Measurements from ENCODE around the gene POM121L2. TPM values are rescaled to one million over a fixed set of nuclear protein-coding genes. Genes with fewer than 3 reads are reported as not detected.

POM121L2 gene
- total and polyA plus RNA-seq, 11 donors = not detected

DNA sequence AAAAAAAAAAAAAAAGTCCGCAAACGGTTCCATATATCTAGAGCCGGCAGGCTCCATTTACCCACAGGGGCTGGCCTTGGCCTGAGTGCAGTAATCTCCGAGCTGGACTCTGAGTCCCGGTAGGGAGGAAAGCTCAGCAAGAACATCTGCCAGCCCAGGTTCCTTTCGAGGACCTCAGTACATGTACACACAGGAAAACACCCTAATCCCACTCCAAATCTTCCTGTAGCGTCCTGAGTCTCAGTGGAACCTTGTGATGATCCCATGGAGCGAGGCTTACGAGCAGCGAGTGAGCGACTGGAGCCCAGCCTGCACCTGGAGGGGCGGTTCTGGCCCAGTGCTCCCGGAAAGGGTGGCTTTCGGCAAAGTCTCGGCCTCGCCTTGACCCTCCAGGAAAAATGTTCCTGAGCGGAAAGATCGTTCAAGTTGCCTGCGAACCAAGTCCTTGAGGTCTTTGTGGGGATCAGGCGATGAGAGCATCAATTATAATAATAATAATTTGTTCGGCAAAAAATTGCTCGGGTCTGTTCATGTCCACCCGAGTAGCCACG is 32.5 kb downstream of the POM121L2 start:
- DNase-seq = no peak
- H3K9me3 ChIP-seq = peaks cover 0 to 17% (median 0%) of the 10 kb centered on the region in 12 donors
- WGBS, 4 donors = 5 to 7% (median 5%) methylated on average over 24 of the region's 24 CpGs
- no peaks in the 10 kb centered on the region for H3K36me3 ChIP-seq
- no peak overlapping the region for H3K27ac ChIP-seq
- TF ChIP-seq POLR2A (IDR thresholded peaks at IDR 0.05) (no peak), CTCF (IDR thresholded peaks at IDR 0.05) (no peak)
- H3K4me3 ChIP-seq = no peak overlapping the region
- intact Hi-C loops (cut with DNase I) = no loop called here
- peaks cover 32 to 100% (median 92%) of the 10 kb centered on the region in 9 donors for H3K27me3 ChIP-seq
- ATAC-seq = no peak
- H3K4me1 ChIP-seq = no peaks in the 10 kb centered on the region

GRCh38 chr6:27275025-27275956 is 36.8 kb downstream of the POM121L2 start:
- WGBS, 4 donors = 13 to 21% (median 20%) methylated on average over 36 of the region's 36 CpGs
- no peak for TF ChIP-seq CTCF (IDR thresholded peaks at IDR 0.05)
- no peak for TF ChIP-seq POLR2A (IDR thresholded peaks at IDR 0.05)
- intact Hi-C loops (cut with DNase I) = no loop called here
- no peaks in the 10 kb centered on the region for H3K4me1 ChIP-seq
- H3K27ac ChIP-seq = no peak overlapping the region
- no peak overlapping the region for H3K4me3 ChIP-seq
- no peak for ATAC-seq
- no peaks in the 10 kb centered on the region for H3K36me3 ChIP-seq
- peaks cover 14 to 96% (median 78%) of the 10 kb centered on the region in 9 donors for H3K27me3 ChIP-seq
- H3K9me3 ChIP-seq = peaks cover 0 to 9% (median 0%) of the 10 kb centered on the region in 12 donors
- no peak for DNase-seq

- Histone ChIP-seq H3K4me3 (no peak overlapping the region), H3K27me3 (peaks cover 6 to 96% (median 73%) of the 10 kb centered on the region in 9 donors), H3K27ac (no peak overlapping the region), H3K36me3 (no peaks in the 10 kb centered on the region), H3K9me3 (peaks cover 0 to 9% (median 0%) of the 10 kb centered on the region in 12 donors), H3K4me1 (no peaks in the 10 kb centered on the region)
- DNase-seq (no peak), ATAC-seq (no peak)
- intact Hi-C loops (cut with DNase I) = no loop called here
- TF ChIP-seq POLR2A (IDR thresholded peaks at IDR 0.05) (no peak), CTCF (IDR thresholded peaks at IDR 0.05) (no peak)
- WGBS, 4 donors = 59 to 67% (median 64%) methylated on average over 11 of the region's 11 CpGs
Measured at GRCh38 chr6:27273783-27274182, 38.3 kb downstream of the POM121L2 start.

- WGBS, 4 donors = 74 to 87% (median 82%) methylated on average over 14 of the region's 14 CpGs
- ATAC-seq = no peak
Measured at GRCh38 chr6:27268803-27269202, 43.3 kb downstream of the POM121L2 start.

More at GRCh38 chr6:27268803-27269202, 43.3 kb downstream of the POM121L2 start:
- Histone ChIP-seq H3K36me3 (no peaks in the 10 kb centered on the region), H3K4me3 (no peak overlapping the region), H3K27me3 (peaks cover 0 to 95% (median 58%) of the 10 kb centered on the region in 9 donors), H3K27ac (no peak overlapping the region), H3K9me3 (no peaks in the 10 kb centered on the region), H3K4me1 (no peaks in the 10 kb centered on the region)
- intact Hi-C loops (cut with DNase I) = no loop called here
- TF ChIP-seq CTCF (IDR thresholded peaks at IDR 0.05) (no peak), POLR2A (IDR thresholded peaks at IDR 0.05) (no peak)
- no peak for DNase-seq

All from heart left ventricle (tissue), 16 donors.